GM18867 (cell line): ENCODE results near the gene NPFF.

Experiments
- ATAC-seq: cut with Tn5 transposase; IDR thresholded peaks from one replicate; pipeline ENCODE4 v1.9.1; 2021; ENCODE audit warnings: mild to moderate bottlenecking, moderate library complexity; ENCODE audit not compliant: unreplicated experiment

NPFF gene

GRCh38 chr12:53479331-53479730 lies 28.0 kb downstream of the NPFF start:
- no peak for ATAC-seq

DNA sequence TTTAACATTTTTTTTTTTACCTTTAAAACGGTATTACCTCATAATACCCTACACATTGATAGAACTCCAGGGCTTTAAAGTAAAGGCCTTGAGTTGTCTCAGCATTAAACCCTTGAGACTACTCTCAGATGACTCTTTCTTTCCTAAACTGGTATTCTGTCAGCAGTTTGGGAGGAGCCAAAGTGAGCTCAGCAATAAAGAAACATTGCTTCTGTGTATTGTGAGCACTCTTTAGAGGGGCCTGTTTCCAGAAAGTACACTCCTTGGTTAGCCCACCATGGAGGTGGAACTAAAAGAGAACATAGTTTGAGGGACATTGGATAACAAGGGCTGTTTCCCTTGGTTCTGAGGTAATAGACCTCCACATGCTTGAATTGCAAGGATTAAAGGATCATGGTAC lies 28.4 kb downstream of the NPFF start:
- ATAC-seq, result no peak

- ATAC-seq, result no peak
Observed at GRCh38 chr12:53476769-53477209, 30.5 kb downstream of the NPFF start.

- no peak for ATAC-seq
Observed at GRCh38 chr12:53474819-53475218, 32.5 kb downstream of the NPFF start.

- ATAC-seq, result no peak
Observed at GRCh38 chr12:53474077-53474476, 33.2 kb downstream of the NPFF start.

- ATAC-seq, result no peak
Observed at GRCh38 chr12:53472056-53472582, 35.2 kb downstream of the NPFF start.

DNA sequence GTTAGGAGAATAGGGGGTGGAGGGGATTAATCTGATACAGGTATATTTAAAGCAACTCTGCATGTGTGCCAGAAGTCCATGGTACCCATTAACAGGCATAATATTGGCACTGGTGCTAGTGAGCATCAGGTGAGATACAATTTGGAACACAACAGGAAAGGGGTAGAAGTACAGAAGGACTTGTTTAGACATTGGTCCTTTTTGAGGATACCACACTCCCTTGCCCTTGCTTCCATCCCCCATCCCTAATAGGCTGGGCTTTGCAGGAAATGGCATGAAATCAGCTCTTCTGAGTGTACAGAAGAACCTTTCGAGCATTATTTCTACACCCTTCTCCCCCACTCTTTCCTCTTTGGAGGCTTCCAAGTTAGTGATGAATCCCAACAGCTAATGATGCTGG lies 39.0 kb downstream of the NPFF start:
- no peak for ATAC-seq

DNA sequence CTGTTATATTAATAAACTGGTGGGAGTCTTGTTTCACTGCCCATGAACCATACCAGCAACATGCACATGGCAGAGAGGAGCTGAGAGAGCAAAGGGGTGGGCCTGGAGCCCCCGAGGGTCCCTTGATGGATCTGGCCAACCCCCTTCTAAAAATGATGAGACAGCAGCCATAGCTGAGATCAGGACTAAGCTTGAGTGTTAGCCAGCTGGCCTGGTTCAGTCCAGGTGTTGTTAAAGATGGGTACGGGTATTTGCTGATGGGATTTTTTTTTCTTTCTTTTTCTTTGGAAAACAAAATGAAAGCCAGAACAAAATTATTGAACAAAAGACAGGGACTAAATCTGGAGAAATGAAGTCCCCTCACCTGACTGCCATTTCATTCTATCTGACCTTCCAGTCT lies 39.4 kb downstream of the NPFF start:
- no peak for ATAC-seq

DNA sequence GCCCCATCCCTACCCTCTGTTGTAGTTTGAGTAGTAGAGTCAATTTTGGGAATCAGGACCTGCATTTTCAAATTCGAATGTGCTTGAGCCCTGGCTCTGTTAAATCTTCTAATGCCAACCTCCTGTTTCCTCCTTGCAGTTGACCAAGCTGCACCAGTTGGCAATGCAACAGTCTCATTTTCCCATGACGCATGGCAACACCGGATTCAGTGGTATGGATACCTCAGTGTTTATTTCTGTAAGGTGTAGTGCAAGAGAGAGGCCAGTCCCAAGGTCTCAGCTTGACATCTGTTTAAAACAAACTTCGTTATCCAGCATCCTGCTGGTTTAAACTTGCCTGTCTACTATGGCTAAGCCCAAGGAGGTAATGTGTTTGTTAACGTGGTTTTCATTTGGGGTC lies 40.2 kb downstream of the NPFF start:
- no peak for ATAC-seq

DNA sequence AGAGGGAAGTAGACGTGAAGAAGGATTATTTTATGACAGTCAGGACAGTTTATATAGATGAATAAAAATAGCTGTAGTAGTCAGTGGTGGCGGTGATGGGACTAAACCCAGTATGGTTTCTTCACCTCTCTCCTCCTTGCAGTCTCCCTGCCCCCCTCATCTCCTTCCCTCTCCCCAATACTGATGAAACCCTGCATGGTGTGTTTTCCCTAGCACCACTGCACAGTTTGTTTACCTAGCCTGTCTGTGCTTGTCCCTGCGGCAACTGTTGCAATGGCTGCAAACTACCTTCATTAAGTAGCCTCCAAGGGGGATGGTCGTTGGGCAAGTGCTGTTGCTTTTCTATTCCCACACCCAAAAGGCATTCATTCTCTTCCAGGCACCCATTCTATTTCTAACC lies 40.6 kb downstream of the NPFF start:
- no peak for ATAC-seq

- ATAC-seq, result no peak
Observed at GRCh38 chr12:53465679-53466078, 41.6 kb downstream of the NPFF start.

GRCh38 chr12:53464685-53465418 lies 42.4 kb downstream of the NPFF start:
- no peak for ATAC-seq

- ATAC-seq, result no peak
Observed at GRCh38 chr12:53463802-53464560, 43.3 kb downstream of the NPFF start.

DNA sequence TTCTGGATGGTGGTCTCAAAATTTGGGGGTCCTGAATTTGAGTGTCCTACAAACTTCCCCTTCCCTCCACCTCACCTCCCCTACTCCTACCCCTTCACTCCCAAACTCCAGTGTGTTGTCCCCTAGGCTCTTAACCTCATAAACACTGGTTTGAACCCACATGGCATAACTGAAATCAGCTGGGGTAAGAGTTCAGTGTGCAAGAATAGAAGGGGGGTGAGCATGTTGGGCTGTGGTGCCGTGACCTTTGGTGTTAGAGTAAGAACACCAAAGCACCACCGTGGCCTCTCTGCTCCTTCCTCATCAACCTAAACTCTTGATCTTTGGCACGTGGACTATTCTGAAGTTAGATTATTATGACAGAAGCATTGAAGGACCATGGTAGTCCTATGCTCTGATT lies 44.3 kb downstream of the NPFF start:
- no peak for ATAC-seq

DNA sequence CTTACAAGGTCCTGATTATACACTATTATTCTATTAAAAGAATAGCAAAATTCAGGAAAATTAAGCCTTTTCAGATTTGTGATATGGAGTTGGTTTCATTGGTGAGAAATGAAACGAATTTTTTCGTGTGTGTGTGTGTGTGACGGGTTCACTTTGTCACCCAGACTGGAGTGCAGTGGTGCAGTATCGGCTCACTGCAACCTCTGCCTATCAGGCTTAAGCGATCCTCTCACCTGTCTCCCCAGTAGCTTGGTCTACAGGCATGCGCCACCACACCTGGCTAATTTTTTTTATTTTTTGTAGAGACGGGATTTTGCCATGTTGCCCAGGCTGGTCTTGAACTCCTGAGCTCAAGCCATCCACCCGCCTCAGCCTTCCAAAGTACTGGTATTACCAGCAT lies 45.7 kb downstream of the NPFF start:
- no peak for ATAC-seq

- no peak for ATAC-seq
Observed at GRCh38 chr12:53461059-53461458, 46.2 kb downstream of the NPFF start.

GRCh38 chr12:53459097-53459496 lies 48.2 kb downstream of the NPFF start:
- no peak for ATAC-seq
